GM13976 (cell line): ENCODE data around the gene AUTS2.

Source experiments
- DNase-seq: peaks from one replicate; pipeline ENCODE4 v3.0.0; 2012; ENCODE audit warnings: low spot score
- CTCF ChIP-seq: IDR thresholded peaks from 2 replicates; pipeline ENCODE4 v1.5.1; 2012; ENCODE audit warnings: borderline replicate concordance, mild to moderate bottlenecking; ENCODE audit not compliant: insufficient read depth; ENCODE audit errors: extremely low read depth, missing control alignments, control extremely low read depth
- in situ Hi-C: fragments of 300-500 bp; cut with MboI; formaldehyde crosslinking; loops from one replicate; pipeline ENCODE4 v1.12.0; 2022; ENCODE audit warnings: low sequenced_read_pairs, mixed read lengths, inconsistent platforms; ENCODE audit not compliant: unreplicated experiment

AUTS2 gene

GRCh38 chr7:69989551-69989950, 391.3 kb downstream of the AUTS2 start:
- no peak for DNase-seq
- no peak for TF ChIP-seq CTCF
- in situ Hi-C loops = no loop called here

GRCh38 chr7:69992938-69993337, 394.7 kb downstream of the AUTS2 start:
- in situ Hi-C loops = no loop called here
- TF ChIP-seq CTCF = no peak
- no peak for DNase-seq

GRCh38 chr7:69994218-69994617, 395.9 kb downstream of the AUTS2 start:
- TF ChIP-seq CTCF = no peak
- in situ Hi-C loops = no loop called here
- DNase-seq = no peak

- DNase-seq = no peak
- in situ Hi-C loops = no loop called here
- no peak for TF ChIP-seq CTCF
Observed at GRCh38 chr7:69994886-69995542, 396.7 kb downstream of the AUTS2 start.

- in situ Hi-C loops = no loop called here
- TF ChIP-seq CTCF = no peak
- DNase-seq = no peak
Observed at GRCh38 chr7:69996121-69996520, 397.8 kb downstream of the AUTS2 start.

GRCh38 chr7:70000737-70001348, 402.6 kb downstream of the AUTS2 start:
- no peak for DNase-seq
- no peak for TF ChIP-seq CTCF
- in situ Hi-C loops = no loop called here
